WTC11 (cell line): ENCODE results near the gene SVOP.

Source experiments
- ATF2 ChIP-seq: sonication (generic); formaldehyde crosslinking; IDR thresholded peaks from 2 replicates; pipeline ENCODE4 v1.8.1; 2022; ENCODE audit warnings: low read depth, missing genetic modification reagents, borderline replicate concordance
- CBFB ChIP-seq: sonication (generic); formaldehyde crosslinking; IDR thresholded peaks from 2 replicates; pipeline ENCODE4 v1.8.1; 2022; ENCODE audit warnings: mild to moderate bottlenecking, low read depth, missing genetic modification reagents
- CTCF ChIP-seq: fragments of 200-600 bp; IDR thresholded peaks from 2 replicates; pipeline ENCODE4 v1.8.0; 2022; ENCODE audit warnings: antibody characterized with exemption
- MYBL2 ChIP-seq: sonication (generic); formaldehyde crosslinking; IDR thresholded peaks from 2 replicates; pipeline ENCODE4 v1.8.1; 2023; ENCODE audit warnings: mild to moderate bottlenecking, moderate library complexity, missing genetic modification reagents
- SP1 ChIP-seq: sonication (generic); formaldehyde crosslinking; conservative IDR thresholded peaks from 2 replicates; pipeline ENCODE4 v1.8.1; 2022; ENCODE audit warnings: missing genetic modification reagents
- USF1 ChIP-seq: sonication (generic); formaldehyde crosslinking; IDR thresholded peaks from 2 replicates; pipeline ENCODE4 v1.8.0; 2022; ENCODE audit warnings: mild to moderate bottlenecking, missing genetic modification reagents

- TF ChIP-seq CBFB (CRISPR knock-in tag) (no peak), CTCF (no peak), USF1 (no peak), SP1 (CRISPR knock-in tag) (no peak), MYBL2 (CRISPR knock-in tag) (no peak), ATF2 (CRISPR knock-in tag) (no peak)
Measured at GRCh38 chr12:108965886-108966285, 55.0 kb downstream of the SVOP start.
